ENCODE data around the gene PTGES.

The PTGES gene

DNA sequence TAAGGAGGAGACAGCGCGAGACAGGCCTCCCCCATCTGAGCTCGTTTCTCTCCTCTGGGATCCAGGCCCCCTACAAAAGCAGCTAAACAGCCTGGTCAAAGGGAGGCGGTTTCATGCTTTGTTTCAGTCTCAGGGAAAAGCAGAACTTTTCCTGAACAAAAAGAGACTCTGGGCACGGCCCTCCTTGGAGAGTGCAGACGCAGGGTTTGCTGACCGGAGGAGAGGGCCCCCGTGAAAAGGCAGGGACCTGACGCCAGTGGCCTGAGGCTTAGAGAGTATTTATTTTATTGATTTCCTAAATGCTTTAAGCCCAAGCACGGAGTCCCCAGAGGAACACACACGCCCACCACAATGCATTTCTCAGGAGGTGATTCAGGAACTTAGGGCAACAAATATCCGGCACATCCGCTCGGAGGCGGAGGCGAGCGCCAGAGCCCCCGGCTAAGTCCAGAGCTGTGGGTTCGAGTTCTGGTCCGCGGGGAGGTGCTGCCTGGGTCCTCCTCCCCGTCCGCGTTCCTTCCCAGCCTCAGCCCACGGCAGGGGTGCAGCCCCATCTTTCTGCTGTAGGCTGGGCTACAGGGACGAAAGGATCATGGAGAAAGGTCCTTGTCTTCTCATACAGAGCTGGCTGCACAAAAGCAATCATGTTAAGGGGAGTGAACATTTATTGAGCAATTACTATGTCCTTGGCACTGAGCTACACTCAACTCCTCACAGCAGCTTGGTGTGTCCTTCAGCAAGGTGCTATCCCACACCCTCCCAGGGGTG is 40.0 kb downstream of the PTGES start:
- H3K18ac ChIP-seq (ENCODE audit: low read length), result no peak overlapping the region
- H2BK120ac ChIP-seq (ENCODE audit: insufficient read depth, low read length, poor library complexity), result no peak overlapping the region
- H3K4me2 ChIP-seq (ENCODE audit: low read length), result no peak overlapping the region
- no CpG with 5 or more reads among the region's 26 CpGs for WGBS (ENCODE audit: extremely low coverage, insufficient coverage, insufficient read length)
- no peaks in the 10 kb centered on the region for H3K4me1 ChIP-seq (ENCODE audit: control insufficient read depth in 1 of 2, insufficient read depth in 2 of 2, low read length in 2 of 2)
- no peaks in the 10 kb centered on the region for H3K79me2 ChIP-seq (ENCODE audit: control insufficient read depth, insufficient read depth, low read length, poor library complexity)
- no peak for DNase-seq
- H3K4ac ChIP-seq (ENCODE audit: low read depth, low read length), result no peak overlapping the region
- H3K27ac ChIP-seq (ENCODE audit: low read depth, low read length), result no peak overlapping the region
- peak overlapping the region; percentile 23 for H4K8ac ChIP-seq (ENCODE audit: low read depth, low read length)
- H3K9ac ChIP-seq (ENCODE audit: low read length), result no peak overlapping the region
- H3K79me1 ChIP-seq (ENCODE audit: low read length), result no peaks in the 10 kb centered on the region
- H3K27me3 ChIP-seq (ENCODE audit: insufficient read depth, low read length), result no peaks in the 10 kb centered on the region
- H3K14ac ChIP-seq (ENCODE audit: low read length), result no peak overlapping the region
- H3K36me3 ChIP-seq (ENCODE audit: control insufficient read depth in 1 of 2, insufficient read depth in 2 of 2, low read length in 2 of 2), result no peaks in the 10 kb centered on the region
- no peak overlapping the region for H4K12ac ChIP-seq (ENCODE audit: low read depth, low read length)
- peak overlapping the region; percentile 33 for H2AFZ ChIP-seq (ENCODE audit: insufficient read depth, low read length, poor library complexity)
- H4K91ac ChIP-seq (ENCODE audit: low read depth, low read length), result no peak overlapping the region
- no peak overlapping the region for H2AK5ac ChIP-seq (ENCODE audit: low read length)
- no peak overlapping the region for H3K4me3 ChIP-seq (ENCODE audit: low read depth, low read length)
- H3K23ac ChIP-seq (ENCODE audit: low read length), result no peak overlapping the region
- no peak overlapping the region for H2BK5ac ChIP-seq (ENCODE audit: low read depth, low read length, poor library complexity)
- no peaks in the 10 kb centered on the region for H3K9me3 ChIP-seq (ENCODE audit: insufficient read depth, low read depth, low read length)
- H2BK12ac ChIP-seq (ENCODE audit: low read length), result no peak overlapping the region

GRCh38 chr9:129710169-129710453 is 42.7 kb downstream of the PTGES start:
- Histone ChIP-seq H3K4me2 (ENCODE audit: low read length) (no peak overlapping the region), H3K18ac (ENCODE audit: low read length) (no peak overlapping the region), H2BK120ac (ENCODE audit: insufficient read depth, low read length, poor library complexity) (no peak overlapping the region), H2AFZ (ENCODE audit: insufficient read depth, low read length, poor library complexity) (no peak overlapping the region), H3K14ac (ENCODE audit: low read length) (no peak overlapping the region), H2BK5ac (ENCODE audit: low read depth, low read length, poor library complexity) (no peak overlapping the region), H3K4me3 (ENCODE audit: low read depth, low read length) (no peak overlapping the region), H2BK12ac (ENCODE audit: low read length) (no peak overlapping the region), H3K4me1 (ENCODE audit: control insufficient read depth in 1 of 2, insufficient read depth in 2 of 2, low read length in 2 of 2) (no peaks in the 10 kb centered on the region), H4K12ac (ENCODE audit: low read depth, low read length) (no peak overlapping the region), H3K27ac (ENCODE audit: low read depth, low read length) (no peak overlapping the region), H3K79me2 (ENCODE audit: control insufficient read depth, insufficient read depth, low read length, poor library complexity) (no peaks in the 10 kb centered on the region), H3K36me3 (ENCODE audit: control insufficient read depth in 1 of 2, insufficient read depth in 2 of 2, low read length in 2 of 2) (no peaks in the 10 kb centered on the region), H3K9ac (ENCODE audit: low read length) (no peak overlapping the region), H3K23ac (ENCODE audit: low read length) (no peak overlapping the region), H3K79me1 (ENCODE audit: low read length) (no peaks in the 10 kb centered on the region), H2AK5ac (ENCODE audit: low read length) (no peak overlapping the region), H4K91ac (ENCODE audit: low read depth, low read length) (no peak overlapping the region), H3K27me3 (ENCODE audit: insufficient read depth, low read length) (no peaks in the 10 kb centered on the region), H3K4ac (ENCODE audit: low read depth, low read length) (no peak overlapping the region), H3K9me3 (ENCODE audit: insufficient read depth, low read depth, low read length) (no peaks in the 10 kb centered on the region), H4K8ac (ENCODE audit: low read depth, low read length) (no peak overlapping the region)
- DNase-seq, result no peak
- WGBS (ENCODE audit: extremely low coverage, insufficient coverage, insufficient read length), result no CpG with 5 or more reads among the region's 3 CpGs

DNA sequence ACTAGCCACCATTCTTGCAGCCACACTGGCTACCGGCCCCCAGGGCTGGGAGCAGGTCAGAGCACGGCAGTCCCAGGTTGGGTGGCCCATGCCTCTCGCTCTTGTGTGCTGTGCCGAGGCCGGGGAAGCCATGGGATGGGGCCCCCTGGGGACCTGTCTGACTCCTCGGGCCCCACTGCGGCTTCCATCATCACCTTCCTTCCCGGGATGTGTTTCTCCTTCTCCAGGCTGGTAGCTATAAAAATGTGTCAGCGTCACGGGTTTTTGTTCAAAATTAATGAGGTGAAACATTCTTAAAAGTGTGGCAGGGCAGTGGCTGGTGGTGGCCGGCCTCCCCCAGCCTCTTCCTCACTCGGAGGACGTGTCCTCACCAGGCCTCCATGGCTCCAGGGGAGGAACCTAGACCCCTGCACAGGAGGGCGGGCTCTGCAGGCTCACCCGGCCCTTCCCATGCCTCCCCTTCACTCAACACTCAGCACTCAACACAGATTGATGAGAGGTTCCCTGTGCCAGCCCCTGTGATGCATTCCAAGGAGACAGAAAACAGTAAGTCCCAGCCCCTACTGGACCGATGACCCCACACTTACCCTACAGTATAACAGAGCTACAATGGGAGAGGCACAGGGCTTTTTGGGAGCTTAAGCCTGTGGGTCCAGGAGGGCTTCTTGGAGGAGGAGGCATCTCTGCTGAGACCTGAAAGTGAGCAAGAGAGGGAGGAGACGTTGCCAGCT is 43.2 kb downstream of the PTGES start:
- Histone ChIP-seq H2BK5ac (ENCODE audit: low read depth, low read length, poor library complexity) (no peak overlapping the region), H2BK12ac (ENCODE audit: low read length) (no peak overlapping the region), H3K23ac (ENCODE audit: low read length) (no peak overlapping the region), H3K9ac (ENCODE audit: low read length) (no peak overlapping the region), H3K79me2 (ENCODE audit: control insufficient read depth, insufficient read depth, low read length, poor library complexity) (no peaks in the 10 kb centered on the region), H4K8ac (ENCODE audit: low read depth, low read length) (no peak overlapping the region), H3K18ac (ENCODE audit: low read length) (no peak overlapping the region), H3K4me2 (ENCODE audit: low read length) (no peak overlapping the region), H3K79me1 (ENCODE audit: low read length) (no peaks in the 10 kb centered on the region), H3K9me3 (ENCODE audit: insufficient read depth, low read depth, low read length) (no peaks in the 10 kb centered on the region), H3K14ac (ENCODE audit: low read length) (no peak overlapping the region), H3K4ac (ENCODE audit: low read depth, low read length) (no peak overlapping the region), H3K4me3 (ENCODE audit: low read depth, low read length) (no peak overlapping the region), H3K36me3 (ENCODE audit: control insufficient read depth in 1 of 2, insufficient read depth in 2 of 2, low read length in 2 of 2) (no peaks in the 10 kb centered on the region), H2AFZ (ENCODE audit: insufficient read depth, low read length, poor library complexity) (no peak overlapping the region), H2BK120ac (ENCODE audit: insufficient read depth, low read length, poor library complexity) (no peak overlapping the region), H4K91ac (ENCODE audit: low read depth, low read length) (no peak overlapping the region), H4K12ac (ENCODE audit: low read depth, low read length) (no peak overlapping the region), H3K27ac (ENCODE audit: low read depth, low read length) (no peak overlapping the region), H3K4me1 (ENCODE audit: control insufficient read depth in 1 of 2, insufficient read depth in 2 of 2, low read length in 2 of 2) (no peaks in the 10 kb centered on the region), H3K27me3 (ENCODE audit: insufficient read depth, low read length) (no peaks in the 10 kb centered on the region), H2AK5ac (ENCODE audit: low read length) (no peak overlapping the region)
- no CpG with 5 or more reads among the region's 17 CpGs for WGBS (ENCODE audit: extremely low coverage, insufficient coverage, insufficient read length)
- no peak for DNase-seq

- no CpG with 5 or more reads among the region's 6 CpGs for WGBS (ENCODE audit: extremely low coverage, insufficient coverage, insufficient read length)
- Histone ChIP-seq H3K4me1 (ENCODE audit: control insufficient read depth in 1 of 2, insufficient read depth in 2 of 2, low read length in 2 of 2) (no peaks in the 10 kb centered on the region), H3K4me2 (ENCODE audit: low read length) (no peak overlapping the region)
These were observed 44.0 kb downstream of the PTGES start for GRCh38 chr9:129708793-129709192.

More at GRCh38 chr9:129708793-129709192, 44.0 kb downstream of the PTGES start:
- H2BK120ac ChIP-seq (ENCODE audit: insufficient read depth, low read length, poor library complexity), result no peak overlapping the region
- H2BK12ac ChIP-seq (ENCODE audit: low read length), result no peak overlapping the region
- no peak for DNase-seq
- no peaks in the 10 kb centered on the region for H3K79me1 ChIP-seq (ENCODE audit: low read length)
- no peaks in the 10 kb centered on the region for H3K36me3 ChIP-seq (ENCODE audit: control insufficient read depth in 1 of 2, insufficient read depth in 2 of 2, low read length in 2 of 2)
- H3K27ac ChIP-seq (ENCODE audit: low read depth, low read length), result no peak overlapping the region
- H4K12ac ChIP-seq (ENCODE audit: low read depth, low read length), result no peak overlapping the region
- no peak overlapping the region for H3K14ac ChIP-seq (ENCODE audit: low read length)
- no peak overlapping the region for H3K9ac ChIP-seq (ENCODE audit: low read length)
- H3K79me2 ChIP-seq (ENCODE audit: control insufficient read depth, insufficient read depth, low read length, poor library complexity), result no peaks in the 10 kb centered on the region
- H3K23ac ChIP-seq (ENCODE audit: low read length), result no peak overlapping the region
- no peak overlapping the region for H2AFZ ChIP-seq (ENCODE audit: insufficient read depth, low read length, poor library complexity)
- no peak overlapping the region for H4K8ac ChIP-seq (ENCODE audit: low read depth, low read length)
- H3K4ac ChIP-seq (ENCODE audit: low read depth, low read length), result no peak overlapping the region
- no peaks in the 10 kb centered on the region for H3K27me3 ChIP-seq (ENCODE audit: insufficient read depth, low read length)
- H3K9me3 ChIP-seq (ENCODE audit: insufficient read depth, low read depth, low read length), result no peaks in the 10 kb centered on the region
- no peak overlapping the region for H3K4me3 ChIP-seq (ENCODE audit: low read depth, low read length)
- no peak overlapping the region for H3K18ac ChIP-seq (ENCODE audit: low read length)
- no peak overlapping the region for H4K91ac ChIP-seq (ENCODE audit: low read depth, low read length)
- no peak overlapping the region for H2AK5ac ChIP-seq (ENCODE audit: low read length)
- H2BK5ac ChIP-seq (ENCODE audit: low read depth, low read length, poor library complexity), result no peak overlapping the region

All from trophoblast cell (in vitro differentiated cells and primary cell).